H1 (cell line): Measurements from ENCODE around the gene NEK4. TPM values are rescaled to one million over a fixed set of nuclear protein-coding genes. Genes with fewer than 3 reads are reported as not detected.

Experiments
- BACH1 ChIP-seq: IDR thresholded peaks from 2 replicates; pipeline ENCODE4 v1.6.1; 2012; ENCODE audit warnings: low read length, improper control_type of control experiment
- CBX8 ChIP-seq: fragments of 300-800, 300-1000 bp; sonication (generic); IDR thresholded peaks from 2 replicates; pipeline ENCODE4 v1.7.1; 2016; ENCODE audit warnings: low read depth, low read length, borderline replicate concordance
- CREB1 ChIP-seq: IDR thresholded peaks from 2 replicates; pipeline ENCODE4 v1.6.1; 2012; ENCODE audit warnings: inconsistent platforms
- KDM4A ChIP-seq: IDR thresholded peaks from one replicate; pipeline ENCODE4 v1.7.1; 2012; ENCODE audit warnings: low read depth, mild to moderate bottlenecking, moderate library complexity, low read length, inconsistent platforms; ENCODE audit not compliant: severe bottlenecking
- SIX5 ChIP-seq: IDR thresholded peaks from 2 replicates; pipeline ENCODE4 v1.6.1; 2011; ENCODE audit warnings: mild to moderate bottlenecking, low read depth, low read length
- SP2 ChIP-seq: IDR thresholded peaks from 2 replicates; pipeline ENCODE4 v1.6.1; 2012; ENCODE audit warnings: mild to moderate bottlenecking, low read length, inconsistent platforms
- SRF ChIP-seq: IDR thresholded peaks from 2 replicates; pipeline ENCODE4 v1.6.1; 2011; ENCODE audit warnings: mild to moderate bottlenecking, low read depth, low read length, moderate library complexity
- TAF1 ChIP-seq: IDR thresholded peaks from 2 replicates; pipeline ENCODE4 v1.6.1; 2011; ENCODE audit warnings: mild to moderate bottlenecking, low read depth, low read length
- TAF7 ChIP-seq: optimal IDR thresholded peaks from 2 replicates; pipeline ENCODE3; 2011; ENCODE audit warnings: low read depth, mild to moderate bottlenecking, inconsistent platforms, low read length, moderate library complexity, borderline replicate concordance
- TCF12 ChIP-seq: IDR thresholded peaks from 2 replicates; pipeline ENCODE4 v1.6.1; 2011; ENCODE audit warnings: low read depth, mild to moderate bottlenecking, low read length
- polyA plus RNA-seq, 7 experiments: library from polyadenylated mRNA; depleted of rRNA in 3 of 7; stranded (reverse) in 5 of 7; unstranded in 2 of 7; fragments of >200 nt in 5 of 7; fragments of 200-250 nt in 2 of 7; gene quantifications; 1 replicate in 5 of 7; 2 replicates in 1 of 7; 4 replicates in 1 of 7; pipeline versions ENCODE4 v1.2.1 to v1.2.3, GENCODE V29; 2011 to 2013; ENCODE audit warnings: missing spikeins in 2 of 7, mixed read lengths in 2 of 7
- total RNA-seq: library from RNA; stranded (reverse); fragmentation: NEBNext Ultra II Directional; extraction: Animal tissue kit (Norgen Biotek cat#: 25700); gene quantifications from 2 replicates; pipeline ENCODE4 v1.2.1, GENCODE V29; 2021
- TF ChIP-seq, protein P1 (sequence below): fragments of 300-600 bp; sonication (generic); IDR thresholded peaks from 2 replicates; pipeline ENCODE4 v1.7.1; 2012; ENCODE audit warnings: low read length, moderate library complexity, mild to moderate bottlenecking, inconsistent platforms; ENCODE audit not compliant: insufficient replicate concordance
- TF ChIP-seq, protein P2 (sequence below): IDR thresholded peaks from 2 replicates; pipeline ENCODE4 v1.6.1; 2012; ENCODE audit warnings: inconsistent platforms

Gene NEK4
- total and polyA plus RNA-seq, 2 of the 8 experiments (the other 6 are each of a cell fraction or from before 2014, with no cell fraction given) = 7.5 to 40.0 TPM

DNA sequence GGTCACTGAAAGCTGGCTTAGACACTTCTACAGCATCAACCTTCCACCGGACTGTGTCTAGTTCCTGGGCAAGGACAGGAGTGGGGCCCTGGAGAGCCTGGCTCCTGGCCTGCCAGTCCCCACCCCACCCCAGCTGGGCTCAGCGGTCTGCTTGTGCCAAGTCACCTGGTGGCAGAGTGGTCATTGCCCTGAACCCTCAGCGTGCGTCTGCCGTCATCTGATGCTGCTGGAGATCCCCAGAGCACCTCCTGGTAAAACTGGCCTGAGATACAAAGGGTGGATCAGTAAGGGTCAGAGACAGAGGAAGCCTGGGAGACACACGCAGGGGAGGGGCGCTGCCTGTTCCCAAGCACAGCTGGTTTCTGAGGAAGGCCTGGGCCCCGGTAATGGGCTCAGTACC, 43.1 kb upstream of the NEK4 start (continued):
- TF ChIP-seq, protein P1, sequence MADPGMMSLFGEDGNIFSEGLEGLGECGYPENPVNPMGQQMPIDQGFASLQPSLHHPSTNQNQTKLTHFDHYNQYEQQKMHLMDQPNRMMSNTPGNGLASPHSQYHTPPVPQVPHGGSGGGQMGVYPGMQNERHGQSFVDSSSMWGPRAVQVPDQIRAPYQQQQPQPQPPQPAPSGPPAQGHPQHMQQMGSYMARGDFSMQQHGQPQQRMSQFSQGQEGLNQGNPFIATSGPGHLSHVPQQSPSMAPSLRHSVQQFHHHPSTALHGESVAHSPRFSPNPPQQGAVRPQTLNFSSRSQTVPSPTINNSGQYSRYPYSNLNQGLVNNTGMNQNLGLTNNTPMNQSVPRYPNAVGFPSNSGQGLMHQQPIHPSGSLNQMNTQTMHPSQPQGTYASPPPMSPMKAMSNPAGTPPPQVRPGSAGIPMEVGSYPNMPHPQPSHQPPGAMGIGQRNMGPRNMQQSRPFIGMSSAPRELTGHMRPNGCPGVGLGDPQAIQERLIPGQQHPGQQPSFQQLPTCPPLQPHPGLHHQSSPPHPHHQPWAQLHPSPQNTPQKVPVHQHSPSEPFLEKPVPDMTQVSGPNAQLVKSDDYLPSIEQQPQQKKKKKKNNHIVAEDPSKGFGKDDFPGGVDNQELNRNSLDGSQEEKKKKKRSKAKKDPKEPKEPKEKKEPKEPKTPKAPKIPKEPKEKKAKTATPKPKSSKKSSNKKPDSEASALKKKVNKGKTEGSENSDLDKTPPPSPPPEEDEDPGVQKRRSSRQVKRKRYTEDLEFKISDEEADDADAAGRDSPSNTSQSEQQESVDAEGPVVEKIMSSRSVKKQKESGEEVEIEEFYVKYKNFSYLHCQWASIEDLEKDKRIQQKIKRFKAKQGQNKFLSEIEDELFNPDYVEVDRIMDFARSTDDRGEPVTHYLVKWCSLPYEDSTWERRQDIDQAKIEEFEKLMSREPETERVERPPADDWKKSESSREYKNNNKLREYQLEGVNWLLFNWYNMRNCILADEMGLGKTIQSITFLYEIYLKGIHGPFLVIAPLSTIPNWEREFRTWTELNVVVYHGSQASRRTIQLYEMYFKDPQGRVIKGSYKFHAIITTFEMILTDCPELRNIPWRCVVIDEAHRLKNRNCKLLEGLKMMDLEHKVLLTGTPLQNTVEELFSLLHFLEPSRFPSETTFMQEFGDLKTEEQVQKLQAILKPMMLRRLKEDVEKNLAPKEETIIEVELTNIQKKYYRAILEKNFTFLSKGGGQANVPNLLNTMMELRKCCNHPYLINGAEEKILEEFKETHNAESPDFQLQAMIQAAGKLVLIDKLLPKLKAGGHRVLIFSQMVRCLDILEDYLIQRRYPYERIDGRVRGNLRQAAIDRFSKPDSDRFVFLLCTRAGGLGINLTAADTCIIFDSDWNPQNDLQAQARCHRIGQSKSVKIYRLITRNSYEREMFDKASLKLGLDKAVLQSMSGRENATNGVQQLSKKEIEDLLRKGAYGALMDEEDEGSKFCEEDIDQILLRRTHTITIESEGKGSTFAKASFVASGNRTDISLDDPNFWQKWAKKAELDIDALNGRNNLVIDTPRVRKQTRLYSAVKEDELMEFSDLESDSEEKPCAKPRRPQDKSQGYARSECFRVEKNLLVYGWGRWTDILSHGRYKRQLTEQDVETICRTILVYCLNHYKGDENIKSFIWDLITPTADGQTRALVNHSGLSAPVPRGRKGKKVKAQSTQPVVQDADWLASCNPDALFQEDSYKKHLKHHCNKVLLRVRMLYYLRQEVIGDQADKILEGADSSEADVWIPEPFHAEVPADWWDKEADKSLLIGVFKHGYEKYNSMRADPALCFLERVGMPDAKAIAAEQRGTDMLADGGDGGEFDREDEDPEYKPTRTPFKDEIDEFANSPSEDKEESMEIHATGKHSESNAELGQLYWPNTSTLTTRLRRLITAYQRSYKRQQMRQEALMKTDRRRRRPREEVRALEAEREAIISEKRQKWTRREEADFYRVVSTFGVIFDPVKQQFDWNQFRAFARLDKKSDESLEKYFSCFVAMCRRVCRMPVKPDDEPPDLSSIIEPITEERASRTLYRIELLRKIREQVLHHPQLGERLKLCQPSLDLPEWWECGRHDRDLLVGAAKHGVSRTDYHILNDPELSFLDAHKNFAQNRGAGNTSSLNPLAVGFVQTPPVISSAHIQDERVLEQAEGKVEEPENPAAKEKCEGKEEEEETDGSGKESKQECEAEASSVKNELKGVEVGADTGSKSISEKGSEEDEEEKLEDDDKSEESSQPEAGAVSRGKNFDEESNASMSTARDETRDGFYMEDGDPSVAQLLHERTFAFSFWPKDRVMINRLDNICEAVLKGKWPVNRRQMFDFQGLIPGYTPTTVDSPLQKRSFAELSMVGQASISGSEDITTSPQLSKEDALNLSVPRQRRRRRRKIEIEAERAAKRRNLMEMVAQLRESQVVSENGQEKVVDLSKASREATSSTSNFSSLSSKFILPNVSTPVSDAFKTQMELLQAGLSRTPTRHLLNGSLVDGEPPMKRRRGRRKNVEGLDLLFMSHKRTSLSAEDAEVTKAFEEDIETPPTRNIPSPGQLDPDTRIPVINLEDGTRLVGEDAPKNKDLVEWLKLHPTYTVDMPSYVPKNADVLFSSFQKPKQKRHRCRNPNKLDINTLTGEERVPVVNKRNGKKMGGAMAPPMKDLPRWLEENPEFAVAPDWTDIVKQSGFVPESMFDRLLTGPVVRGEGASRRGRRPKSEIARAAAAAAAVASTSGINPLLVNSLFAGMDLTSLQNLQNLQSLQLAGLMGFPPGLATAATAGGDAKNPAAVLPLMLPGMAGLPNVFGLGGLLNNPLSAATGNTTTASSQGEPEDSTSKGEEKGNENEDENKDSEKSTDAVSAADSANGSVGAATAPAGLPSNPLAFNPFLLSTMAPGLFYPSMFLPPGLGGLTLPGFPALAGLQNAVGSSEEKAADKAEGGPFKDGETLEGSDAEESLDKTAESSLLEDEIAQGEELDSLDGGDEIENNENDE = no peak
- TF ChIP-seq CREB1 (no peak), TCF12 (no peak), BACH1 (no peak), SP2 (no peak), TAF7 (no peak), SIX5 (no peak), KDM4A (no peak), TAF1 (no peak), SRF (no peak), CBX8 (no peak)
- TF ChIP-seq, protein P2, sequence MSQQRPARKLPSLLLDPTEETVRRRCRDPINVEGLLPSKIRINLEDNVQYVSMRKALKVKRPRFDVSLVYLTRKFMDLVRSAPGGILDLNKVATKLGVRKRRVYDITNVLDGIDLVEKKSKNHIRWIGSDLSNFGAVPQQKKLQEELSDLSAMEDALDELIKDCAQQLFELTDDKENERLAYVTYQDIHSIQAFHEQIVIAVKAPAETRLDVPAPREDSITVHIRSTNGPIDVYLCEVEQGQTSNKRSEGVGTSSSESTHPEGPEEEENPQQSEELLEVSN = no peak
